ENCODE measurements around the gene ZMYND8.

ZMYND8 gene

DNA sequence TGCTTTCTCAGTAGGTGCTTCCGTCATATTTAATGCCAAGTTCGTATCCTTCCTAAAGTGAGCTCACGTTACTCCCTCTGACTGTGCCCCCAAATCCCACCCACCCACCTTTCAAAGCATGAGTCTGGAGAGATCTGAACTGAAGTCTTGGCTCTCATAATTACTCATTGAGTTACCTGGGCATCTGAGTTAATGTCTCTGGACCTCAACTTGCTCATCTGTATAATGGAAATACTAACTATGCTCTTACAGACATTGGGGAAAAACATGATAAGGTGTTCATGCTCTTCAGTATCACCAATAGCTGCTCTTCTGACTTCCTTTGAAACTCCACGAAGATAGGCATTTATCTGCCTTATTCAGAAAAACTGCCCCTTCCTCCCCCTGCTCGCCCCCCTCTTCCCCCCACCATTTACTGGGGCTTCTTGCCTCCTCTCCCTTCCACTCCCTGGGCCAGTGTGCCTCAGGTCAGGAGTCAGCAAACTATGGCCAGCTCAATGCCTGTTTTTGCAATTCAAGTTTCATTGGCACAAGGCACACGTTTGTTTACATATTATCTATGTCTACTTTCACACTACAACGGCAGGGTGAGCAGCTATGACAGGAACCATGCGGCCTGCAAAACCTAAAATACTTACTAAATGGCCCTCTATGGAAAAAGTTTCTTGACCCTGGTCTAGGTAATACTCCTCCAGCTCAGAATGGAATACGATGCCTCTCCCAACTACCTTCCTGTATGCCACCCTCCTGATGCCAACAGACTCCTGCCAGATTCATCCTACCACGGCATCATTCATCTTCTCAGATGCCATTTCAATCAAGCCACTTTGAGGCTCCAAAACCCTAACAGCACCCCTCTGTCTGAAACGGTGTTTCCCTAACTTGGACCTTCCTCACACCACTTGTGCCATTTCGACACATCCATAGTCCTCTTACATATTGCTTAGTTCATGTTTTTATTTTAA lies 138.7 kb downstream of the ZMYND8 start:
- DNase-seq (ENCODE audit: extremely low read depth, low read depth): no peak
- TF ChIP-seq, protein P1, sequence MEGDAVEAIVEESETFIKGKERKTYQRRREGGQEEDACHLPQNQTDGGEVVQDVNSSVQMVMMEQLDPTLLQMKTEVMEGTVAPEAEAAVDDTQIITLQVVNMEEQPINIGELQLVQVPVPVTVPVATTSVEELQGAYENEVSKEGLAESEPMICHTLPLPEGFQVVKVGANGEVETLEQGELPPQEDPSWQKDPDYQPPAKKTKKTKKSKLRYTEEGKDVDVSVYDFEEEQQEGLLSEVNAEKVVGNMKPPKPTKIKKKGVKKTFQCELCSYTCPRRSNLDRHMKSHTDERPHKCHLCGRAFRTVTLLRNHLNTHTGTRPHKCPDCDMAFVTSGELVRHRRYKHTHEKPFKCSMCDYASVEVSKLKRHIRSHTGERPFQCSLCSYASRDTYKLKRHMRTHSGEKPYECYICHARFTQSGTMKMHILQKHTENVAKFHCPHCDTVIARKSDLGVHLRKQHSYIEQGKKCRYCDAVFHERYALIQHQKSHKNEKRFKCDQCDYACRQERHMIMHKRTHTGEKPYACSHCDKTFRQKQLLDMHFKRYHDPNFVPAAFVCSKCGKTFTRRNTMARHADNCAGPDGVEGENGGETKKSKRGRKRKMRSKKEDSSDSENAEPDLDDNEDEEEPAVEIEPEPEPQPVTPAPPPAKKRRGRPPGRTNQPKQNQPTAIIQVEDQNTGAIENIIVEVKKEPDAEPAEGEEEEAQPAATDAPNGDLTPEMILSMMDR (IDR thresholded peaks at IDR 0.05; ENCODE audit: low read depth, low read length): no peak

DNA sequence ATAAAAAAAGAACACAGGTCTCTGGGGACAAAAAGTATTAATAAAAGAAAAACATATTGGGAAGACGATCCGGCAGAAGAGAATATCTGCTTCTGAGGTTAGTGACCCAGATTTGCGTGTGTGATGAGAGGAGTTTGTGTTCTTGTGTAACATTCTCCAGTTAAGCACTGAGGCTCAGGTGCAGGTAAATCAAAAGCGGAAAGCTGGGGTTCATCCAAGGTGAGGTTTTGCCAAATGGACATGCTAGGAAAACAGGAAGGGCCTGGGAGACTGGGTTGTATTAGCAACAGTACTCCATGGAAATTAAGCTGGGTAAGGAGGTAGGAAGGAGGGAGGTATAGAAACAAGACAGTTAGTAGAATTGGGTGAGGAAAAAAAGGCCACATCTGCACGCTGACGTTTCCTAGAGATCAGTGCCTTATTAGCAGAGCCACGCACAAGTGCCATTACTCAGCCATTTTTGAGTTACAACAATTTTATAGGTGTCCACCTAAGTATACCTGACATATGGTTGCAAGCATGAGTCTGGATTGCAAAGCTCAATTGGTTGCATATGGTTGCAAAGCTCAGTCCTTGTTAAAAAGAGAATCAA lies 139.6 kb downstream of the ZMYND8 start:
- no peak for DNase-seq (ENCODE audit: extremely low read depth, low read depth)
- TF ChIP-seq, protein P1 (IDR thresholded peaks at IDR 0.05; ENCODE audit: low read depth, low read length): no peak

DNA sequence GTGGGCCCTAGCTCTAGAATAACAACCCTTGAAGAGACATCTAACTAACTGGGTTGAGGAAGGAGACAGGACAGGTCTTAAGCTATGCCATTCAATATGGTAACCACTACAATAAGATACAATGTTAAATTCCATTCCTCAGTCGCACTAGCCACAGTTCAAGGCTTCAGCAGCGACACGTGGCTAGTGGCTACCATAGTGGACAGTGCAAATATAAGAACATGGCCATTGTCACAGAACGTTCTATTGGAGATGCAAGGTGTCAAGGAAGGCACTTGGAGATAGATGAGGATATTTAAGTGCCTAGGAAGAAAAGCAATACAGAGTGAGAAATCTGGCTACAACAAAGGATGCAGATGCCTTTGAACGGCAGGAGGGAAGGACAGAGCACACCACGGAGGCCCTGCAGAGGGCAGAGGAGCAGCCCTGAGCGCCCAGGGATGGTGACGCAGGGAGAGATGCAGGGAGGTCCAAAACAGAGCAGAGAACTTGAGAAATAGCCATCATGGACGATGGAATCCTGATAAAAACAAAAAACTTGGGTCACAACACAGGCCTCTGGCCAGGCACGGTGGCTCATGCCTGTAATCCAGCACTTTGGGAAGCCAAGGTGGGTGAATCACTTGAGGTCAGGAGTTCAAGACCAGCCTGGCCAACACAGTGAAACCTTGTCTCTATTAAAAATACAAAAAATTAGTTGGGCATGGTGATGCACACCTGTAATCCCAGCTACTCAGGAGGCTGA lies 140.7 kb downstream of the ZMYND8 start:
- DNase-seq (ENCODE audit: extremely low read depth, low read depth): no peak
- TF ChIP-seq, protein P1 (IDR thresholded peaks at IDR 0.05; ENCODE audit: low read depth, low read length): no peak

- no peak for DNase-seq (ENCODE audit: extremely low read depth, low read depth)
- TF ChIP-seq, protein P1 (IDR thresholded peaks at IDR 0.05; ENCODE audit: low read depth, low read length): no peak
These were observed 142.5 kb downstream of the ZMYND8 start for GRCh38 chr20:47213966-47214365.

DNA sequence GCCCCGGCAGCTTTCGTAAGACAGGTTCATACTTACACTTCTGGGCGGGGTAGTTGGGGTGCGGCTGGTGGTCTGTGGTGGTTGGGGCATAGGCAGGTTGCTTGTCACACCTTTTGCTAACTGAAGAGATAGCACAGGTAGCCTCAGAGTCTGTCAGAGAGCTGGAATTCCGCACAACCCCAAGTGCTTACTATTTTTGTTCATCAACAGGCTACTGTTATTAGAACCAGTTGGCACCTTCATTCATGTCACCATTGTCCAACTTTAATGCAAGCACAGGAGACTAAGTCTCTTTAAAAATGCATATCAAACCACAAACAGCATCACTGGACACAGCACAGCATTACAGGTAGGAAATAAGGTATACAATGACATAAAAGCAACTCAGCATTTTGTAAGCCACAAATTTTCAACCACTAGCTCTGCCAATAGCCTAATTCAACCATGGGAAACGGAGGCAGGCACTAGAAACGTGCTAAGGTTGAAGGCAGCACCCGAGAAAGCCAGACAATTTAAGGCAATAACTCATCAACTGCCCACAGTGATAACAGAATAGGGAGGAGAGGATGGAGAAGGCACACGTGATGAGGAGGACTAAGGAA lies 143.8 kb downstream of the ZMYND8 start:
- no peak for DNase-seq (ENCODE audit: extremely low read depth, low read depth)
- TF ChIP-seq, protein P1 (IDR thresholded peaks at IDR 0.05; ENCODE audit: low read depth, low read length): no peak

DNA sequence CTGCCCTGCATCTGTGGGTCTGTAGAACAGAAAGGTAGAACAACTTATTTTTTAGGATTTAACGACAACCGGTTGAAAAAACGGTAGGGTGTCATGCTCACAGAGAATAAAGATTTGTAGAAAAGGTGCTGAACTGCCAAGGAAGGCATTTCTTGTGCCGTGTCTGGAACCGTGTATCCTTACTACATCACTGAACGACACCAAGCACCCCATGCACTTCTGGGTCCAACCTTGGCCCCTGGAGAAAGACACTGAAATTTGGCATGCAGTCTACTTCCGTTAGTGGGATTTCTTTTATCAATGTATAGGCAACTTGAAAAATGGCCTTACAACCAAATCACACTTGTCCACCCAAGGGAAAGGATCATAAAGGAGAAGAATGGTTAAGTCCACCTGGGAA lies 145.5 kb downstream of the ZMYND8 start:
- no peak for DNase-seq (ENCODE audit: extremely low read depth, low read depth)
- TF ChIP-seq, protein P1 (IDR thresholded peaks at IDR 0.05; ENCODE audit: low read depth, low read length): no peak
